Peyer's patch (tissue), 4 donors: Measurements from ENCODE around the gene CD33. TPM values are rescaled to one million over a fixed set of nuclear protein-coding genes. Genes with fewer than 3 reads are reported as not detected.

ENCODE experiments used
- DNase-seq, 3 donors: peaks; one replicate each; pipeline ENCODE4 v3.0.0-alpha.2; 2017 to 2019
- H3K27ac ChIP-seq, 4 donors: fragments of 200-600 bp; sonication (generic); one replicate each; pipeline ENCODE4 v1.5.1; 2016 to 2019
- H3K27me3 ChIP-seq, 2 donors: fragments of 200-600 bp; sonication (generic); one replicate each; pipeline ENCODE4 v1.5.1; 2019
- H3K36me3 ChIP-seq, 3 donors: fragments of 200-600 bp; sonication (generic); one replicate each; pipeline ENCODE4 v1.5.1; 2016 to 2019
- H3K4me1 ChIP-seq, 4 donors: fragments of 200-600 bp; sonication (generic); one replicate each; pipeline ENCODE4 v1.5.1; 2016 to 2019
- H3K4me3 ChIP-seq, 4 donors: fragments of 200-600 bp; sonication (generic); 1 replicate in 3 of 4; 2 replicates in 1 of 4; pipeline ENCODE4 v1.5.1; 2016 to 2019; ENCODE audit warnings: mild to moderate bottlenecking in 1 of 4
- H3K9me3 ChIP-seq, 4 donors: fragments of 200-600 bp; sonication (generic); one replicate each; pipeline ENCODE4 v1.5.1; 2016 to 2019; ENCODE audit warnings: mild to moderate bottlenecking in 1 of 4
- CTCF ChIP-seq, 6 experiments: fragments of 450-650 bp in 4 of 6; fragments of 200-600 bp in 2 of 6; sonication (generic) in 1 of 6; IDR thresholded peaks; one replicate each; pipeline ENCODE4 v1.5.1; 2017 to 2019; ENCODE audit warnings: antibody characterized with exemption in 6 of 6, mild to moderate bottlenecking in 3 of 6, moderate library complexity in 1 of 6
- POLR2A ChIP-seq, 2 donors: fragments of 450-650 bp; IDR thresholded peaks; one replicate each; pipeline ENCODE4 v1.5.1; 2017; ENCODE audit warnings: antibody characterized with exemption in 2 of 2, mild to moderate bottlenecking in 2 of 2, moderate library complexity in 2 of 2
- total RNA-seq, 4 donors: library from RNA; depleted of rRNA; stranded (reverse); fragments of >200 nt; gene quantifications; one replicate each; pipeline ENCODE4 v1.1.0, GENCODE V29; 2016

The CD33 gene
- total RNA-seq, 4 donors from 2014 or later = 0.88 to 22.3 (median 2.4) TPM; not detected in 1

- no peak for DNase-seq
- Histone ChIP-seq H3K4me1 (no peaks in the 10 kb centered on the region), H3K9me3 (no peaks in the 10 kb centered on the region), H3K4me3 (no peak overlapping the region), H3K27ac (no peak overlapping the region), H3K27me3 (no peaks in the 10 kb centered on the region), H3K36me3 (no peaks in the 10 kb centered on the region)
- no peak for TF ChIP-seq CTCF (IDR thresholded peaks at IDR 0.05)
Observed at GRCh38 chr19:51185868-51186215, 39.0 kb upstream of the CD33 start.

GRCh38 chr19:51186323-51186722 is 38.6 kb upstream of the CD33 start:
- Histone ChIP-seq H3K9me3 (no peaks in the 10 kb centered on the region), H3K4me3 (no peak overlapping the region), H3K36me3 (no peaks in the 10 kb centered on the region), H3K27ac (no peak overlapping the region), H3K27me3 (no peaks in the 10 kb centered on the region), H3K4me1 (no peaks in the 10 kb centered on the region)
- no peak for DNase-seq
- TF ChIP-seq POLR2A (IDR thresholded peaks at IDR 0.05) (no peak), CTCF (IDR thresholded peaks at IDR 0.05) (no peak)

GRCh38 chr19:51187395-51188226 is 37.3 kb upstream of the CD33 start:
- no peaks in the 10 kb centered on the region for H3K27me3 ChIP-seq
- no peaks in the 10 kb centered on the region for H3K9me3 ChIP-seq
- no peaks in the 10 kb centered on the region for H3K4me1 ChIP-seq
- H3K36me3 ChIP-seq = no peaks in the 10 kb centered on the region
- no peak for DNase-seq
- no peak overlapping the region for H3K27ac ChIP-seq
- H3K4me3 ChIP-seq = no peak overlapping the region
- TF ChIP-seq CTCF (IDR thresholded peaks at IDR 0.05) = no peak
- TF ChIP-seq POLR2A (IDR thresholded peaks at IDR 0.05) = no peak

- DNase-seq = no peak
- Histone ChIP-seq H3K9me3 (no peaks in the 10 kb centered on the region), H3K27ac (no peak overlapping the region), H3K4me1 (no peaks in the 10 kb centered on the region), H3K27me3 (no peaks in the 10 kb centered on the region), H3K4me3 (no peak overlapping the region), H3K36me3 (no peaks in the 10 kb centered on the region)
- TF ChIP-seq POLR2A (IDR thresholded peaks at IDR 0.05) (no peak), CTCF (IDR thresholded peaks at IDR 0.05) (no peak)
Observed at GRCh38 chr19:51188227-51188559, 36.7 kb upstream of the CD33 start.

- Histone ChIP-seq H3K36me3 (no peaks in the 10 kb centered on the region), H3K27ac (no peak overlapping the region), H3K4me3 (no peak overlapping the region), H3K9me3 (no peaks in the 10 kb centered on the region), H3K27me3 (no peaks in the 10 kb centered on the region), H3K4me1 (no peaks in the 10 kb centered on the region)
- TF ChIP-seq CTCF (IDR thresholded peaks at IDR 0.05) = no peak
- TF ChIP-seq POLR2A (IDR thresholded peaks at IDR 0.05) = no peak
- DNase-seq = no peak
Observed at GRCh38 chr19:51192689-51193088, 32.2 kb upstream of the CD33 start.
